Testis (tissue), 3 donors: Measurements from ENCODE around the gene TMEM109. TPM values are rescaled to one million over a fixed set of nuclear protein-coding genes. Genes with fewer than 3 reads are reported as not detected.
A peak's percentile ranks its signal among the peaks of the same experiment; 100 is the strongest.

ENCODE experiments used
- DNase-seq: peaks from one replicate; pipeline ENCODE4 v3.0.0-alpha.2; 2019
- H3K27ac ChIP-seq, 2 donors: fragments of 200-600 bp; sonication (generic); one replicate each; pipeline ENCODE4 v1.5.1; 2019
- H3K27me3 ChIP-seq: fragments of 200-600 bp; sonication (generic); one replicate; pipeline ENCODE4 v1.5.1; 2019
- H3K36me3 ChIP-seq: fragments of 200-600 bp; sonication (generic); one replicate; pipeline ENCODE4 v1.5.1; 2017; ENCODE audit warnings: low read depth; ENCODE audit errors: missing control alignments
- H3K4me1 ChIP-seq: fragments of 200-600 bp; sonication (generic); one replicate; pipeline ENCODE4 v1.5.1; 2019
- H3K4me3 ChIP-seq, 2 donors: fragments of 200-600 bp; sonication (generic); one replicate each; pipeline ENCODE4 v1.5.1; 2017 to 2019
- H3K9me3 ChIP-seq: fragments of 200-600 bp; sonication (generic); one replicate; pipeline ENCODE4 v1.5.1; 2017
- CTCF ChIP-seq, 3 experiments: fragments of 450-650 bp in 2 of 3; fragments of 200-600 bp in 1 of 3; sonication (generic) in 1 of 3; IDR thresholded peaks; one replicate each; pipeline ENCODE4 v1.5.1; 2016 to 2019; ENCODE audit warnings: antibody characterized with exemption in 3 of 3, mild to moderate bottlenecking in 2 of 3, moderate library complexity in 1 of 3
- POLR2A ChIP-seq: fragments of 450-650 bp; IDR thresholded peaks from one replicate; pipeline ENCODE4 v1.6.1; 2017; ENCODE audit warnings: antibody characterized with exemption, mild to moderate bottlenecking, moderate library complexity
- WGBS, 2 donors: methylation state at CpG; one replicate each; pipeline ENCODE4 v1.1.5; 2018; 5-methylcytosine and 5-hydroxymethylcytosine counted together
- intact Hi-C: fragments of 100-400 bp; cut with DNase I; formaldehyde crosslinking; loops from one replicate; pipeline ENCODE4 v1.15.1; 2023; ENCODE audit warnings: low total_unique reads
- polyA plus RNA-seq: library from polyadenylated mRNA; stranded (reverse); fragments of 350-450 nt; fragmentation: Illumina TruSeq; extraction: RNeasy Lipid Tissue Mini Kit (QIAGEN cat#74804); gene quantifications from one replicate; pipeline ENCODE4 v1.2.3, GENCODE V29; 2014; ENCODE audit warnings: low read depth, low replicate concordance; ENCODE audit not compliant: insufficient read depth
- total RNA-seq, 2 donors: library from RNA; depleted of rRNA; stranded (reverse); fragments of >200 nt; gene quantifications; one replicate each; pipeline ENCODE4 v1.2.3, GENCODE V29; 2016

Gene TMEM109
- total and polyA plus RNA-seq, 3 donors from 2014 or later: 28.1 to 59.1 (median 46.7) TPM

DNA sequence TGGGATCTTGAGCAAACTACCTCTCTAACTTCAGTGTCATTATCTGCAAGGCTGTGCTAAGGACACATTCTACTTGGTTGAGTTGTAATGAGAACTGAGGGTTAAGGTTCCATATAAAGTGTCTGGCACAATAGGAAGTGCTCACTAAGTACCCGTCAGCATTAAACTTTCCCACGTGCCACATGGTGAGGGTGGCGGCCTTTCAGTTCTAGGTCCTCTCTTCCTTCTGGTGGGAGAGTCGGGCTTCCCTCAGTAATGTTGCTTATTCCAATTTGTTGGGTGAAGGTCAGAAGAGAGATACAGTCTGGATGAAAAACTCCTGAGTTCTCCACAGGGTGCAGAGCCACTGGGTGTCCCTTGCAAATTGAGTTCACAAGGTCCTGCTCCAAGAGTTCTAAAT is 52.9 kb downstream of the TMEM109 start:
- DNase-seq: no peak
- Histone ChIP-seq H3K4me1 (no peaks in the 10 kb centered on the region), H3K9me3 (no peaks in the 10 kb centered on the region), H3K4me3 (no peak overlapping the region), H3K36me3 (no peaks in the 10 kb centered on the region), H3K27me3 (no peaks in the 10 kb centered on the region), H3K27ac (no peak overlapping the region)
- intact Hi-C loops: no loop called here
- WGBS, 2 donors: 77 to 84% methylated on average over 4 of the region's 4 CpGs
- TF ChIP-seq CTCF (IDR thresholded peaks at IDR 0.05) (no peak), POLR2A (no peak)

GRCh38 chr11:60968223-60968622 is 54.3 kb downstream of the TMEM109 start:
- H3K27ac ChIP-seq: no peak overlapping the region
- DNase-seq: no peak
- WGBS, 2 donors: 35 to 92% methylated on average over 1 of the region's 1 CpG
- H3K4me3 ChIP-seq: no peak overlapping the region
- intact Hi-C loops: no loop called here
- H3K27me3 ChIP-seq: no peaks in the 10 kb centered on the region
- no peaks in the 10 kb centered on the region for H3K9me3 ChIP-seq
- TF ChIP-seq POLR2A: no peak
- TF ChIP-seq CTCF (IDR thresholded peaks at IDR 0.05): no peak
- H3K4me1 ChIP-seq: no peaks in the 10 kb centered on the region
- no peaks in the 10 kb centered on the region for H3K36me3 ChIP-seq

GRCh38 chr11:60970369-60970774 is 56.4 kb downstream of the TMEM109 start:
- peak; percentile 75 for DNase-seq
- no peaks in the 10 kb centered on the region for H3K27me3 ChIP-seq
- H3K36me3 ChIP-seq: no peaks in the 10 kb centered on the region
- intact Hi-C loops: no loop called here
- H3K27ac ChIP-seq: no peak overlapping the region
- no peak for TF ChIP-seq POLR2A
- TF ChIP-seq CTCF (IDR thresholded peaks at IDR 0.05): peak; percentile 76 to 86 (median 83)
- 38 to 59% methylated on average over 8 to 9 of the region's 9 CpGs for WGBS, 2 donors
- H3K4me3 ChIP-seq: no peak overlapping the region
- H3K4me1 ChIP-seq: no peaks in the 10 kb centered on the region
- H3K9me3 ChIP-seq: no peaks in the 10 kb centered on the region

GRCh38 chr11:60970890-60971289 is 56.9 kb downstream of the TMEM109 start:
- Histone ChIP-seq H3K4me3 (no peak overlapping the region), H3K36me3 (no peaks in the 10 kb centered on the region), H3K4me1 (no peaks in the 10 kb centered on the region), H3K9me3 (no peaks in the 10 kb centered on the region), H3K27ac (no peak overlapping the region), H3K27me3 (no peaks in the 10 kb centered on the region)
- TF ChIP-seq POLR2A (no peak), CTCF (IDR thresholded peaks at IDR 0.05) (no peak)
- DNase-seq: no peak
- 67 to 75% methylated on average over 5 of the region's 5 CpGs for WGBS, 2 donors
- intact Hi-C loops: no loop called here

DNA sequence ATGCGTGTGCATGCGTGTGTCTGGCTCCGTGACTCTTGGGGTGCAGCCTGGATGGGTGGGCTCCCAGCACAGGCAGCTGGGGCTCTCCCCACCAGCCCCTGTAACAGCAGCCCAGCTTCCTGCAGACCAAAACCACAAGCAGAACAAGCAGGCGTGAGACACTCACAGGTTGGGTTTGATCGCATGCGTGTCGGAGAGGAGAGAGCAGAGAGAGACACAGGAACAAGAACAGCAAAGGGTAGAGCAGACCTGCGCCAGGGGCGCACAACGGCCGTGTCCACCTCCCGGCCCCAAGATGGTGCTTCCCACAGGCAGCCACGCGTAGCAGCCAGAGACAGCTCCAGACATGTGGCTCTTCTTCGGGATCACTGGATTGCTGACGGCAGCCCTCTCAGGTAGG is 57.6 kb downstream of the TMEM109 start, which contains the start of gene CD6:
Gene CD6, plus strand, starts transcription at position 161 of the 400 bp plus-strand sequence. Its CDS starts 186 bp downstream, at position 347.
- no peak within 1 kb of the TSS for H3K27ac ChIP-seq
- TF ChIP-seq POLR2A: no peak
- no peak for TF ChIP-seq CTCF (IDR thresholded peaks at IDR 0.05)
- no peaks in the 10 kb centered on the region for H3K4me1 ChIP-seq
- H3K9me3 ChIP-seq: no peaks in the 10 kb centered on the region
- 85 to 87% methylated on average over 16 of the region's 16 CpGs for WGBS, 2 donors
- H3K4me3 ChIP-seq: no peak within 1 kb of the TSS
- intact Hi-C loops: no loop called here
- H3K36me3 ChIP-seq: no peaks in the 10 kb centered on the region
- no peaks in the 10 kb centered on the region for H3K27me3 ChIP-seq
- no peak for DNase-seq
